Mammary epithelial cell (primary cell): Measurements from ENCODE around the gene FBXO28.

Experiments
- CTCF ChIP-seq, 2 donors: IDR thresholded peaks in 1 of 2; conservative IDR thresholded peaks in 1 of 2; 2 replicates each; pipeline ENCODE4 v1.5.1; 2011 to 2012; ENCODE audit warnings: inconsistent platforms in 2 of 2, low read length in 2 of 2, mild to moderate bottlenecking in 2 of 2, control low read depth in 1 of 2, low read depth in 1 of 2; ENCODE audit not compliant: insufficient read depth in 1 of 2; ENCODE audit errors: extremely low read depth in 1 of 2
- EZH2 ChIP-seq: IDR thresholded peaks from 2 replicates; pipeline ENCODE4 v1.6.1; 2012; ENCODE audit warnings: low read length, inconsistent platforms, borderline replicate concordance

DNA sequence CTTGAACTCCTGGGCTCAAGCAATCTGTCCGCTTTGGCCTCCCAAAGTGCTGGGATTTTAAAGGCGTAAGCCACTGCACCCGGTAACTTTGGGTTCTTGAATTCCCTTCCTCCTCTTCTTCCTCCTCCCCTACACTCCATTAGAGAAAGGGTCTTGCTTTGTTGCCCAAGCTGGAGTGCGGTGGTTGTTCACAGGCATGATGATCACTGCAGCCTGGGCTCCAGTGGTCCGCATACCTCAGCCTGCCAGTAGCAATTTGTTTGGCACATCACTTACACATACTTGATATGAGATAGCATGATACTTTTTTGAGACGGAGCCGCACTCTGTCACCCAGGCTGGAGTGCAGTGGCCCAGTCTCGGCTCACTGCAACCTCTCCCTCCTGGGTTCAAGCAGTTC is 71.3 kb downstream of the FBXO28 start:
- TF ChIP-seq EZH2: no peak
- no peak for TF ChIP-seq CTCF (conservative IDR thresholded peaks at IDR 0.05 in 1 of 2, IDR thresholded peaks at IDR 0.05 in 1 of 2; ENCODE audit: extremely low read depth in 1 of 2, insufficient read depth in 1 of 2, low read depth in 1 of 2, low read length in 2 of 2)
